NB4 (cell line): ENCODE data around the gene CHST8.

ENCODE experiments used
- MYC ChIP-seq: IDR thresholded peaks from 2 replicates; pipeline ENCODE4 v1.6.1; 2011; ENCODE audit warnings: low read depth, low read length
- POLR2A ChIP-seq: IDR thresholded peaks from 2 replicates; pipeline ENCODE4 v1.6.1; 2011; ENCODE audit warnings: mild to moderate bottlenecking; ENCODE audit not compliant: insufficient read length; ENCODE audit errors: extremely low read depth
- TF ChIP-seq, protein P1 (sequence below): IDR thresholded peaks from one replicate; pipeline ENCODE4 v1.5.1; 2012; ENCODE audit warnings: low read depth, low read length
- TF ChIP-seq, protein P2 (sequence below): IDR thresholded peaks from 2 replicates; pipeline ENCODE4 v1.6.1; 2011; ENCODE audit warnings: low read depth, low read length

DNA sequence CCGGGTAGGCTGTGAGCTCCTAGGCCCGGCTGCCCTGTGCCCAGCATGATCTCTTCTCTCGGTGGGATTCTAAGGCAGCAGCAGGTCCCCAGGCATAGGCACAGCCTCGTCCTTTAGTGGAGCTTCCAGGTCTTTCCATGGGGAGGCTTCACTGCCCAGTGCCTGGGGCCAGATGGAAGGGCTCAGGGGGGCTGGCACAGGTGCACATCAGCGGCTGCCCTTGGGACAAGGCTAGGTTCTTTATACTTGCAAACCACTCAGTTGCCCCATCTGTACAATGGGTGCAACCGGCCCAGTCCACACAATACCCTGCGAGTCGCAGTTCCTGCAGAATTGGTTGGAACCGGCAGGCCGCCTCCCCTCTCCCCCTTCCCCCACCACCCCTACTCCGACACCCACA, 189.1 kb downstream of the CHST8 start:
- no peak for TF ChIP-seq POLR2A
- TF ChIP-seq, protein P1, sequence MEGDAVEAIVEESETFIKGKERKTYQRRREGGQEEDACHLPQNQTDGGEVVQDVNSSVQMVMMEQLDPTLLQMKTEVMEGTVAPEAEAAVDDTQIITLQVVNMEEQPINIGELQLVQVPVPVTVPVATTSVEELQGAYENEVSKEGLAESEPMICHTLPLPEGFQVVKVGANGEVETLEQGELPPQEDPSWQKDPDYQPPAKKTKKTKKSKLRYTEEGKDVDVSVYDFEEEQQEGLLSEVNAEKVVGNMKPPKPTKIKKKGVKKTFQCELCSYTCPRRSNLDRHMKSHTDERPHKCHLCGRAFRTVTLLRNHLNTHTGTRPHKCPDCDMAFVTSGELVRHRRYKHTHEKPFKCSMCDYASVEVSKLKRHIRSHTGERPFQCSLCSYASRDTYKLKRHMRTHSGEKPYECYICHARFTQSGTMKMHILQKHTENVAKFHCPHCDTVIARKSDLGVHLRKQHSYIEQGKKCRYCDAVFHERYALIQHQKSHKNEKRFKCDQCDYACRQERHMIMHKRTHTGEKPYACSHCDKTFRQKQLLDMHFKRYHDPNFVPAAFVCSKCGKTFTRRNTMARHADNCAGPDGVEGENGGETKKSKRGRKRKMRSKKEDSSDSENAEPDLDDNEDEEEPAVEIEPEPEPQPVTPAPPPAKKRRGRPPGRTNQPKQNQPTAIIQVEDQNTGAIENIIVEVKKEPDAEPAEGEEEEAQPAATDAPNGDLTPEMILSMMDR: no peak
- no peak for TF ChIP-seq MYC
- TF ChIP-seq, protein P2, sequence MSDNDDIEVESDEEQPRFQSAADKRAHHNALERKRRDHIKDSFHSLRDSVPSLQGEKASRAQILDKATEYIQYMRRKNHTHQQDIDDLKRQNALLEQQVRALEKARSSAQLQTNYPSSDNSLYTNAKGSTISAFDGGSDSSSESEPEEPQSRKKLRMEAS: no peak
